NCI-H146 treated with DMSO at 0.1 percent for 48 hours (cell line): ENCODE data around the gene CXCL12.

Experiments
- DNase-seq: peaks from one replicate; lab custom pipeline; 2025; ENCODE audit not compliant: unreplicated experiment; lab: John Stamatoyannopoulos, UW

The CXCL12 gene

GRCh38 chr10:44385696-44386441 lies 972 bp upstream of the CXCL12 start:
- DNase-seq: no peak

GRCh38 chr10:44384601-44385025 lies 284 bp downstream of the CXCL12 start:
- no peak for DNase-seq

GRCh38 chr10:44383749-44384600 lies 922 bp downstream of the CXCL12 start:
- no peak for DNase-seq

GRCh38 chr10:44382981-44383748 lies 1.7 kb downstream of the CXCL12 start:
- no peak for DNase-seq

- no peak for DNase-seq
Observed at GRCh38 chr10:44382131-44382858, 2.6 kb downstream of the CXCL12 start.

- DNase-seq: no peak
Observed at GRCh38 chr10:44380829-44381600, 3.9 kb downstream of the CXCL12 start.

GRCh38 chr10:44379907-44380306 lies 5.0 kb downstream of the CXCL12 start:
- DNase-seq: no peak

GRCh38 chr10:44378626-44379025 lies 6.3 kb downstream of the CXCL12 start:
- no peak for DNase-seq

- DNase-seq: no peak
Observed at GRCh38 chr10:44377651-44378310, 7.1 kb downstream of the CXCL12 start.

GRCh38 chr10:44376472-44377099 lies 8.3 kb downstream of the CXCL12 start:
- no peak for DNase-seq

- DNase-seq: no peak
Observed at GRCh38 chr10:44374155-44374554, 10.7 kb downstream of the CXCL12 start.

GRCh38 chr10:44373341-44373995 lies 11.4 kb downstream of the CXCL12 start:
- no peak for DNase-seq

GRCh38 chr10:44372181-44372580 lies 12.7 kb downstream of the CXCL12 start:
- DNase-seq: no peak

GRCh38 chr10:44370731-44371248 lies 14.1 kb downstream of the CXCL12 start:
- no peak for DNase-seq

- no peak for DNase-seq
Observed at GRCh38 chr10:44369854-44370253, 15.0 kb downstream of the CXCL12 start.

- no peak for DNase-seq
Observed at GRCh38 chr10:44369296-44369695, 15.6 kb downstream of the CXCL12 start.

- DNase-seq: no peak
Observed at GRCh38 chr10:44368637-44369036, 16.3 kb downstream of the CXCL12 start.

- DNase-seq: no peak
Observed at GRCh38 chr10:44366941-44367630, 17.8 kb downstream of the CXCL12 start.
